GM12892 (cell line): ENCODE data around the gene OPN3.

Experiments
- DNase-seq: peaks from one replicate; pipeline ENCODE4 v3.0.0; 2011; ENCODE audit not compliant: insufficient read length
- FAIRE-seq: peaks from 2 replicates; lab custom pipeline; 2011; peaks lifted over from hg19 to GRCh38; lab: Jason Lieb, UNC
- POLR2A ChIP-seq: IDR thresholded peaks from 2 replicates; pipeline ENCODE4 v1.6.1; 2011; ENCODE audit warnings: low read depth, low read length, control low read depth
- POLR2AphosphoS5 ChIP-seq: IDR thresholded peaks from 2 replicates; pipeline ENCODE4 v1.6.1; 2011; ENCODE audit warnings: low read depth, low read length, control low read depth
- TAF1 ChIP-seq: IDR thresholded peaks from 2 replicates; pipeline ENCODE4 v1.6.1; 2011; ENCODE audit warnings: low read depth, mild to moderate bottlenecking, control low read depth, low read length, borderline replicate concordance

Gene OPN3

DNA sequence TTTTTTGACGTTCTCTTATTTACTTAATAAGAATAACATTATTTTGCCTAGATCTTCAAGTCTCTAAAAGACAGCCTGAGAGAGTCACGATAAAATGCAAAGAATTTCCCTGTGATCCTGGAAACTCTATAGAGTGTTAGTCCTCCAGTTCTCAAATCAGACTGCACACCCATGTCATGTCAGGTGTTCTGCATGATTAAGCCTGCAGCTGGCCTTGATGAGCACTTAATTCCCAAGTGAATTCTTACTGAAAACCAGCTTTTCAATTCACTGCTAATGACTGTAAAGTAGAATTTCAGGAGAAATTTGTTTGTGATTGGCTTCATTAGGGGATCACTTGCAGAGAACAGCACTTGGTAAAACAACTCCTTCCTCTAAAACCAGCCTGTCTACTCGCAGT, 41.9 kb downstream of the OPN3 start:
- DNase-seq (no peak), FAIRE-seq (peak; percentile 79)
- no peak for TF ChIP-seq POLR2AphosphoS5
- TF ChIP-seq POLR2A: no peak
- no peak for TF ChIP-seq TAF1

GRCh38 chr1:241596633-241597032, 43.5 kb downstream of the OPN3 start:
- no peak for TF ChIP-seq POLR2A
- no peak for TF ChIP-seq TAF1
- no peak for TF ChIP-seq POLR2AphosphoS5
- FAIRE-seq: no peak
- DNase-seq: no peak

DNA sequence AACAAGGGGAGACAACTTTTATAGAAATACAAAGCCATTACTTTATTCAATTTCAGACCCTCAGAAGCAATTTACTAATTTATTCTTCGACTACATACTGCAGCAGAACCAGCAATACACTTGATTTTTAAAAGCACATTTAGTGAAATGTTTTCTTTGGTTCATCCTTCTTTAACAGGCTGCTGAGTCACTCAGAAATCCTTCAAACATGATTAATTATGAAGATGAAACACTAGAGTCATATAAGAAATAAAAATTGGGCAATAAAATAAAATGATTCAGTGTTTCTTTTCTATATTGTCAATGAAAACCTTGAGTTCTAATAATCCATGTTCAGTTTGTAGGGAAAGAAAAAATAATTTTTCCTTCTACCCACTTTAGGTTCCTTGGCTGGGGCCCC, 47.0 kb downstream of the OPN3 start:
- TF ChIP-seq POLR2A: no peak
- peak; percentile 5 for FAIRE-seq
- no peak for DNase-seq

DNA sequence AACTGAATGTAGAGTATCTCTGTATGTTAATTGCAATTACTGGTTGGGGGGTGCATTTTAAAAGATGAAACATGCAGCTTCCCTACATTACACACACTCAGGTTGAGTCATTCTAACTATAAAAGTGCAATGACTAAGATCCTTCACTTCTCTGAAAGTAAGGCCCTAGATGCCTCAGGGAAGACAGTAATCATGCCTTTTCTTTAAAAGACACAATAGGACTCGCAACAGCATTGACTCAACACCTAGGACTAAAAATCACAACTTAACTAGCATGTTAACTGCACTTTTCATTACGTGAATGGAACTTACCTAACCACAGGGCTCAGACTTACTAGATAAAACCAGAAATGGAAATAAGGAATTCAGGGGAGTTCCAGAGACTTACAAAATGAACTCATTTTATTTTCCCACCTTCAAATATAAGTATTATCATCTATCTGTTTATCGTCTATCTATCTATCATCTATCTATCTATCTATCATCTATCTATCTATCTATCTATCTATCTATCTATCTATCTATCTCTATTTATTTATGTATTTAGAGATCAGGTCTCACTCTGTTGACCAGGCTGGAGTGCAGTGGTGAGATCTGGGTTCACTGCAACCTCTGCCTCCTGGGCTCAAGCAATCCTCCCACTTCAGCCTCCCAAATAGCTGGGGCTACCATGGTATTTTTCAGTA, 47.8 kb downstream of the OPN3 start:
- FAIRE-seq (peak; percentile 74), DNase-seq (no peak)
- TF ChIP-seq POLR2AphosphoS5 (no peak), POLR2A (no peak), TAF1 (no peak)

DNA sequence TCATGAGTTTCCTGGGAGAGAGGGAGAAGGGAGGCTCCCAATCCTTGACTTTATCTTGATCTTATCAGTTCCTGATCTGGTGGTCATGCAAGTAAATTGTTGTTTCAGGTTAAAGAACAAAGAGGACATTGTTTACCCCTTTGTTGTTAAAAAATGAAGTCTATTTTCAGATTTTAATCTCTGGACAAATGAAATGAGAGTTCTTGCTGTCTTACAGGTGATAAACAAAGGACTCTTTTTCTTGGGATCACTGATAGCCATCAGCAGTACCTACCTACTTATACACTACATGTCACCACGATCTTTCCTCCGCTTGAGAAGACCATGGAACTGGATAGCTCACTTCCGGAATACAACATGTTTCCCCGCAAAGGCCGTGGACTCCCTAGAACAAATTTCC, 48.4 kb downstream of the OPN3 start:
- FAIRE-seq (no peak), DNase-seq (no peak)
- TF ChIP-seq TAF1 (no peak), POLR2A (no peak), POLR2AphosphoS5 (no peak)

GRCh38 chr1:241591317-241591716, 48.9 kb downstream of the OPN3 start:
- FAIRE-seq (no peak), DNase-seq (no peak)
- TF ChIP-seq POLR2AphosphoS5 (no peak), POLR2A (no peak), TAF1 (no peak)

DNA sequence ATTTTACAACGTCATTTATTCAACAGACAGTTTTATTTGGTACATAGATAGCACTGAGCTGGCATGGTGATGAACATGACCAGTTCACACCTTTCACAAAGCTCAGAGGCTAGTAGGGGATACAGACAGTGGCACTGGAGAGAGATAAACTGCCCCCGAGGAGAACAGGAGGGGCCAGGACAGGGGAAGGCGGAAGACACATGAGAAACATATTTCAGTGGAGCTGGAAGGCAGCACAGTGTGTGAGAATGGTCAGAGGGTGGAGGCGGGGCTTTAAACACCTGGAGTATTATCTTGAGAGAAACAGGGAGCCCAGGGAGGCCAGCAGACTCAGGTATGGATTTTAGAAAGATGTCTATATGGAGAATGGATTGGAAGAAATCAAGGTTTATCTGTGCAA, 49.5 kb downstream of the OPN3 start:
- DNase-seq: no peak
- TF ChIP-seq POLR2AphosphoS5: no peak
- TF ChIP-seq TAF1: no peak
- no peak for TF ChIP-seq POLR2A
- FAIRE-seq: no peak

DNA sequence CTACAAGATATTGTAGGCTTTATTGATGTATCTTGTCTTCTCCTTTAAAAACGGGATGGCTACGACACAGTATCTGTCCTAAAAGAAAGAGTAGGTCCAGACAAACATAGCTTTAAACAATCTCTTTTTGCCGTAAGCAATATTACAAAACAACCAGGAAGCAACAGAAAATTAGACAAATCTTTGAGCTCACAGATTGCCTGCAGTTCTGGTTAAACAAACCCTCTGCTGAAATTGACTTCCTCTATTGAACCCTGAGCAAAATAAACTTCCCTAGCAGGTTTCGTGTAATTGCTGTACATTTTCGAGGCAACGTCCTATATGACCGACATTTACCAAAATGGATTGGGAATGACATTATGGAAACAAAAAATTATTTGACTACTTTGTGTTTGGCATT, 50.6 kb downstream of the OPN3 start:
- no peak for FAIRE-seq
- no peak for TF ChIP-seq POLR2AphosphoS5
- no peak for DNase-seq

DNA sequence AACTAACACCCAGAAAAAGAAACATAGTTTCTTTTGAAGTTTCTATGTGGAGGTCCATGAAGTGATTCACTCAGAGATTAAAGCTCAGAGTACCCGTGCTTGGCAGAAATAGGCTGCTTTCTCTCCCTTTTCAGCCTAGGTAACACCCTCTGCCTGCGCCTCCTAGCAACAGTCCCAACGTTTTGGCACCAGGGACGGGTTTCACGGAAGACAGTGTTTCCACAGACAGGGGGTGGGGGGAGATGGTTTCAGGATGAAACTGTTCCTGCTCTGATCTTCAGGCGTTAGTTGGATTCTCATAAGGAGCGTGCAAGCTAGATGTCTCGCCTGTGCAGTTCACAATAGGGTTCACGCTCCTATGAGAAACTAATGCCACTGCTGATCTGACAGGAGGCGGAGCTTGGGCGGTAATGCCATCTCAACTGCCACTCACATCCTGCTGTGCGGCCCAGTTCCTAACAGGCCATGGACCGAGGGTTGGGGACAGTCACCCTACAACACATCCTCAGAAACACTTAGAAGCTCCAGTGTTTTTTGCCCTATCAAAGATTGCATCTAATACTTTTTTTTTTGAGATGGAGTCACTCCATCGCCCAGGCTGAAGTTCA, 53.2 kb downstream of the OPN3 start:
- FAIRE-seq (no peak), DNase-seq (no peak)
- TF ChIP-seq TAF1 (no peak), POLR2AphosphoS5 (no peak)

DNA sequence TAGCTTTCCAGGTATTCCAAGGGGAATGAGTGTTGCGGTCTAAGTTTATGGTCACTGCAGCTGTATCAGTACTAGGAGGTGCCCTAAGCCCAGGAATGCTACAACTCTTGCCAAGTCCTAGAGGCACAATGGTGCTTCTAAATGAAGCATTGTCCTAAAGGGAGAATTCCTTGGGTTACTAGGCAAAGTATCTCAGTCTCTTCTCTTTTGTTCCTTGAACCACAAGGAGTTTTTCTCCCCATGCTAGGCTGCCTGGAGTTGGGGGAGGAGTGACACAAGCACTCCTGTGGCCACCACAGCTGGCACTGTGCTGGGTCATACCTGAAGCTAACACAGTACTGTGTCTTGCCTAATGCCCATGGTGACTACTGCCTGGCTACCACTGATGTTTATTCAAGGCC, 57.2 kb downstream of the OPN3 start:
- DNase-seq (no peak), FAIRE-seq (no peak)
- TF ChIP-seq POLR2AphosphoS5 (no peak), POLR2A (no peak)

DNA sequence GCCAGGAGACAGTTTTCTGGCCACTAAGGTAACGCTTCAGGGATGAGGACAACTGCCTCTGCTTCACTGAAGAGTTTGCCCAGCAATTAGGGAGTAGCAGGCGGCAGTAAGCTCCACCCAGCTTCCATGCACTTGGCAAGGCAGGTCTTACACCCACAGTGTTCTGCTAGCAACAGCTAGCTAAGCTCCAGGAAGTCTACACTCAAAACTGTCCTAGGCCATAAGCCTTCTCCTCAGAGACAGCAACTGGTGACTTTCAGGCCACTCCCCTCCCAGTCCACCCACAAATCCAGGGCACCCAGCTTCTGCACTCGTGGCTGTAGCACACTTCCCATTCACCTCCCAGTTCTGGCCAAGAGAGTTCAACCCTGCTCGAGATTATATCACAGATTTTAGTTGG, 60.7 kb downstream of the OPN3 start:
- TF ChIP-seq POLR2AphosphoS5 (no peak), POLR2A (no peak)
- no peak for DNase-seq
- FAIRE-seq: peak; percentile 48

DNA sequence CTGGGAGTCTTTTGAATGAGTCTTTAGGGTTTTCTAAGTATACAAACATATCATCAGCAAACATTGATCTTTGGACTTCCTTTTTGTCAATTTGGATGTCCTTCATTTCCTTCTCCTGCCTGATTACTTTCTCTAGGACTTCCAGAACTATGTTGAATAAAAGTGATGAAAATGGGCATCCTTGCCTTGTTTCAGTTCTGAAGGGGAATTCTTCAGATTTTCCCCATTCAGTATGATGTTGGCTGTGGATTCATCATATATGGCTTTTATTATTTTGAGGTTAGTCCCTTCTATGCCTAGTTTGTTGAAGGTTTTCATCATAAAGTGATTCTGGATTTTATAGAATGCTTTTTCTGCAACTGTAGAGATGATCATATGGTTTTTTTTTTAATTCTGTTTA, 66.0 kb downstream of the OPN3 start:
- no peak for DNase-seq
- FAIRE-seq: no peak
- TF ChIP-seq POLR2A: no peak
- TF ChIP-seq POLR2AphosphoS5: no peak
- TF ChIP-seq TAF1: no peak

GRCh38 chr1:241569848-241570247, 70.3 kb downstream of the OPN3 start:
- no peak for DNase-seq
- no peak for FAIRE-seq
- TF ChIP-seq TAF1 (no peak), POLR2AphosphoS5 (no peak), POLR2A (no peak)
